Measurements from ENCODE around the gene SESN1. TPM values are rescaled to one million over a fixed set of nuclear protein-coding genes. Genes with fewer than 3 reads are reported as not detected.

The SESN1 gene
- total RNA-seq, 2 experiments from 2014 or later = 23.1 to 24.5 TPM

DNA sequence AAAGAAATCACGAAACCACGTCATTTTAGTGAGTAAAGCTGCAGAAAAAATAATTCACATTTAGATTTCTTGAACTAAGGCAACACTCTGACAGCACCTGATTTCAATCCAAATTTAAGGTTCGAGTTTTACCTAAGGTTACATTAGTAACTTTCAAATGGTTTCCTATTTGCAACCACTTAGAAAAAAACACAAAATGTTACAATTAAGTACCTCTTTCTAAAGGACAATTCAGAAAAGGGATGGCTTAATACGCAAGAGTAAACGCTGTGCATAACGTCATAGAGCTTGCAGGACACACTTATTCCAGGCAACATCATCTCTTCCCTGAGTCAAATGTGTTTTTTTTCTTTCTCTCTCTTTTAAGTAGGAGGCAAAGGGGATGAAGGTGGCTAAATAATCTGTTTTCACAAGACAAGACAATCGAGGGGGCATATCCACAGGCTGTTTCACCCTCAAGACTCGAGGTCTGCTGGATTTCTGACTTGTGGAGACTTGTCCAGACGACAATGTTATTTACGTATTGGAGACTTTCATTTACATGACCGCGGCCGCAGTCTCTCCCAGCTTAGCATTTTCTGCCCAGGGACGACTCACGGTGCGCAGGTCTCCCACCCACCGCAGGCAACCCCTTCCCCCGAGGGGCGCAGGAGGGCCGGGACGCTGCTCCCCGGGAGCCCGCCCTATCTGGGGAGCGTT lies 86.0 kb downstream of the SESN1 start:
- H3K9me3 Mint-ChIP-seq (ENCODE audit: insufficient read depth) = no peaks in the 10 kb centered on the region
- DNase-seq (peak; percentile 35), ATAC-seq (peak; percentile 12)
- peaks cover 46% of the 10 kb centered on the region for H3K4me1 Mint-ChIP-seq (ENCODE audit: low read depth)
- ChIA-PET POLR2A (interaction anchor here (0.6 to 1.7 kb wide), 6 partner anchors 28 to 106 kb away, joined by 3 to 6 read pairs (median 3); partner anchors contain the start of gene SESN1), CTCF (interaction anchor here (0.7 to 4.3 kb wide), 4 partner anchors 20 to 93 kb away, joined by 3 to 21 read pairs (median 3); no protein-coding TSS in a partner anchor)
- no peaks in the 10 kb centered on the region for H3K27me3 Mint-ChIP-seq (ENCODE audit: low read depth)
- peaks cover 11% of the 10 kb centered on the region for H3K36me3 Mint-ChIP-seq (ENCODE audit: low read depth)
- peak overlapping the region; percentile 91 for H3K27ac Mint-ChIP-seq
- H3K4me3 Mint-ChIP-seq = peak overlapping the region; percentile 90

GRCh38 chr6:109008054-109008453 lies 86.6 kb downstream of the SESN1 start:
- peak overlapping the region; percentile 10 for H3K27ac Mint-ChIP-seq
- H3K9me3 Mint-ChIP-seq (ENCODE audit: insufficient read depth) = no peaks in the 10 kb centered on the region
- CTCF ChIA-PET = interaction anchor here (1.0 to 4.3 kb wide), 2 partner anchors 61 to 64 kb away, joined by 3 to 21 read pairs; no protein-coding TSS in a partner anchor
- DNase-seq = no peak
- no peak for ATAC-seq
- H3K36me3 Mint-ChIP-seq (ENCODE audit: low read depth) = peaks cover 13% of the 10 kb centered on the region
- H3K4me3 Mint-ChIP-seq = peak overlapping the region; percentile 90
- H3K27me3 Mint-ChIP-seq (ENCODE audit: low read depth) = no peaks in the 10 kb centered on the region
- POLR2A ChIA-PET = interaction anchor here (1.0 to 1.4 kb wide), 2 partner anchors 28 to 85 kb away, joined by 3 to 4 read pairs; no protein-coding TSS in a partner anchor
- peaks cover 47% of the 10 kb centered on the region for H3K4me1 Mint-ChIP-seq (ENCODE audit: low read depth)

- no peak for ATAC-seq
- H3K4me1 Mint-ChIP-seq (ENCODE audit: low read depth) = peaks cover 49% of the 10 kb centered on the region
These were observed 87.1 kb downstream of the SESN1 start for GRCh38 chr6:109007521-109007920.

GRCh38 chr6:109006818-109007217 lies 87.8 kb downstream of the SESN1 start:
- DNase-seq (no peak), ATAC-seq (no peak)
- H3K27ac Mint-ChIP-seq = no peak overlapping the region
- no peaks in the 10 kb centered on the region for H3K9me3 Mint-ChIP-seq (ENCODE audit: insufficient read depth)
- H3K4me3 Mint-ChIP-seq = peak overlapping the region; percentile 90
- H3K4me1 Mint-ChIP-seq (ENCODE audit: low read depth) = peaks cover 53% of the 10 kb centered on the region
- ChIA-PET POLR2A (no interaction called here), CTCF (interaction anchor here (1.3 kb wide), 1 partner anchor 66 kb away, joined by 3 read pairs; no protein-coding TSS in a partner anchor)
- no peaks in the 10 kb centered on the region for H3K27me3 Mint-ChIP-seq (ENCODE audit: low read depth)
- H3K36me3 Mint-ChIP-seq (ENCODE audit: low read depth) = peaks cover 14% of the 10 kb centered on the region

More at GRCh38 chr6:109007521-109007920, 87.1 kb downstream of the SESN1 start:
- peak overlapping the region; percentile 90 for H3K4me3 Mint-ChIP-seq
- POLR2A ChIA-PET = no interaction called here
- no peak for DNase-seq
- CTCF ChIA-PET = interaction anchor here (1.0 to 4.3 kb wide), 2 partner anchors 61 to 65 kb away, joined by 3 to 21 read pairs; no protein-coding TSS in a partner anchor
- no peaks in the 10 kb centered on the region for H3K9me3 Mint-ChIP-seq (ENCODE audit: insufficient read depth)
- peaks cover 13% of the 10 kb centered on the region for H3K36me3 Mint-ChIP-seq (ENCODE audit: low read depth)
- no peak overlapping the region for H3K27ac Mint-ChIP-seq
- H3K27me3 Mint-ChIP-seq (ENCODE audit: low read depth) = no peaks in the 10 kb centered on the region

DNA sequence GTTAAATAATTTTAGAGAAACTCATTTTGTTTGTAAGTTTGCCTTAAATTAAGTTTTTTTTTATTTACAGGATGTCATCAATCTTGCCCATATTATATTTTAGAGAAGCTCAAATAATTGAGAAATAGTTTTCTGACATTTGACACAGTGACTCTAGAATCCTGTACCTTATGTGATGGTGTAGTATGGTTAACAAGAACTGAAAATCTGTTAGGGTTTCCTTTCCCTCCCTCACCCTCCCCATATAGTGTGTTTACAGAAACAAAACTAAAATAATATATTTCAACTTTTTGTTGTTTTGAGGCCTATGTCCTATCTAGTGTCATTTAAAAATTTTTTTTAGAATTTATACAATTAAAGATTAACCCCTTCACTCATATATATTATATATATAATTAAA lies 91.8 kb downstream of the SESN1 start:
- ChIA-PET POLR2A (no interaction called here), CTCF (no interaction called here)
- Mint-ChIP-seq H3K36me3 (ENCODE audit: low read depth) (peaks cover 36% of the 10 kb centered on the region), H3K27me3 (ENCODE audit: low read depth) (no peaks in the 10 kb centered on the region), H3K4me3 (no peak overlapping the region), H3K4me1 (ENCODE audit: low read depth) (peaks cover 37% of the 10 kb centered on the region), H3K9me3 (ENCODE audit: insufficient read depth) (no peaks in the 10 kb centered on the region), H3K27ac (no peak overlapping the region)
- DNase-seq = no peak
- no peak for ATAC-seq

GRCh38 chr6:109002051-109002697 lies 92.5 kb downstream of the SESN1 start:
- ATAC-seq (no peak), DNase-seq (no peak)
- H3K9me3 Mint-ChIP-seq (ENCODE audit: insufficient read depth) = no peaks in the 10 kb centered on the region
- peaks cover 40% of the 10 kb centered on the region for H3K36me3 Mint-ChIP-seq (ENCODE audit: low read depth)
- peaks cover 31% of the 10 kb centered on the region for H3K4me1 Mint-ChIP-seq (ENCODE audit: low read depth)
- H3K27me3 Mint-ChIP-seq (ENCODE audit: low read depth) = no peaks in the 10 kb centered on the region
- ChIA-PET POLR2A (no interaction called here), CTCF (no interaction called here)
- no peak overlapping the region for H3K27ac Mint-ChIP-seq
- no peak overlapping the region for H3K4me3 Mint-ChIP-seq

DNA sequence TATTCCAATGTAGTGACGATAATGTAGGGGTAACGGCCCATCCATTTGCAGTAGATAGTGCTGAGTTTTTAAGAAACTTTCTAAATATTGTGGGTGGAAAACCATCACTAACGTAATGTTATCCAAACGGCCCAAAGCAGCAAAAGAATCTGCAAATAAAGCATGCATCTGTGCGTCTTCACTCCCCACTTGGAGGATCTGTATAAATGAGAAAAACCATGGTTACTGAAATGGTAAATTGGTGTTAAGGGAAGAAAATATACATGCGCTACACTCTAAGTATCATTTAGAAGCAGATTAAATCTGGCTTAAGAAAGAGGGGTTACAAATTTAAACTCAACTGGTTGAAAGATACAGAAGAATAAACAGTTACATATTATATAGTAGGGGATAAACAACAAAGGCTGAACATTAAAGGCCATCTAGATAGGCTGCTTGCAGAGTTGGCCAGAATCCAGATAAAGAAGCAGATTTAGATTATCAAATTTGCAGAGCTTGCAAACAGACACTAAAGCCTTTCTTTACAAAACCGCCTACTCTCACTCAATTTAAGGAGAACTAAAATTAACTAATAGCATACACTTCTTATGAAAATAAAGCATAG lies 93.3 kb downstream of the SESN1 start:
- peaks cover 23% of the 10 kb centered on the region for H3K4me1 Mint-ChIP-seq (ENCODE audit: low read depth)
- H3K9me3 Mint-ChIP-seq (ENCODE audit: insufficient read depth) = no peaks in the 10 kb centered on the region
- H3K27ac Mint-ChIP-seq = no peak overlapping the region
- CTCF ChIA-PET = no interaction called here
- no peaks in the 10 kb centered on the region for H3K27me3 Mint-ChIP-seq (ENCODE audit: low read depth)
- no peak overlapping the region for H3K4me3 Mint-ChIP-seq
- no peak for DNase-seq
- ATAC-seq = no peak
- H3K36me3 Mint-ChIP-seq (ENCODE audit: low read depth) = peaks cover 39% of the 10 kb centered on the region
- POLR2A ChIA-PET = no interaction called here

DNA sequence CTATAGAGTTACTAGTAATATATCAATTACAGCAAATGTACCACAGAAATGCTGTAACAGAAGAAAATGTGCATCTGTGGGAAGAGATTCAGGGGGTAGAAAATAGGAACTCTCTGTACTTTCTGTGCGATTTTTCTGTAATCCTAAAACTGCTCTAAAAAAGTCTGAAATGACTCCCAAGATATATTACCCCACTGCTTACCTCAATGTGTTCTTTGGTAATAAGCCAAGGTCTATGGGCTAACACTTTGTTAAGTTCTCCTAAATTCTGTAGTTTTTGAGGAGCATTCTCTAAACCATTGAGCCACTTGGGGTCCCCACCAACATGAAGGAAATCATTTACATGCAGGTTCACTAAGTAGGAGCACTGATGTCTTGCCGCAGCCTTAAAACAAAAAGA lies 94.4 kb downstream of the SESN1 start:
- POLR2A ChIA-PET = no interaction called here
- CTCF ChIA-PET = no interaction called here
- peaks cover 46% of the 10 kb centered on the region for H3K36me3 Mint-ChIP-seq (ENCODE audit: low read depth)
- H3K4me1 Mint-ChIP-seq (ENCODE audit: low read depth) = peaks cover 17% of the 10 kb centered on the region
- no peak overlapping the region for H3K27ac Mint-ChIP-seq
- DNase-seq (no peak), ATAC-seq (no peak)
- H3K4me3 Mint-ChIP-seq = no peak overlapping the region
- H3K9me3 Mint-ChIP-seq (ENCODE audit: insufficient read depth) = no peaks in the 10 kb centered on the region
- H3K27me3 Mint-ChIP-seq (ENCODE audit: low read depth) = no peaks in the 10 kb centered on the region

DNA sequence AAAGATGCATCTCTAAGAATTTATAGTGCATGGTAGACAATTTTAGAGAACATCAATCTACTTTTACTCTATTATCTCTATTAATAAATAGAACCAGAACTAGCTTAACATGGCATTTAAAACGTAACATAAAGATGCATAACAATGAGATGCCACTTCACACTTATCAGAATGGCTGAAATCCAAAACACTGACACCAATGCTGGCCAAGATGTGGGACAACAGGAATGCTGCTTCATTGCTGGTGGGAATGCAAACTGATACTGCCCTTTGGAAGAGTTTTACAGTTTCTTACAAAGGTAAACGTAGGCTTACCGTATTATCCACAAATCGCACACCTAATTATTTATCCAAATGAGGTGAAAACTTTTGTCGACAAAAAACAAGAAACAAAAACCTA lies 95.2 kb downstream of the SESN1 start:
- POLR2A ChIA-PET = no interaction called here
- Mint-ChIP-seq H3K36me3 (ENCODE audit: low read depth) (peaks cover 43% of the 10 kb centered on the region), H3K9me3 (ENCODE audit: insufficient read depth) (no peaks in the 10 kb centered on the region), H3K4me3 (no peak overlapping the region), H3K27ac (no peak overlapping the region), H3K27me3 (ENCODE audit: low read depth) (no peaks in the 10 kb centered on the region), H3K4me1 (ENCODE audit: low read depth) (peaks cover 10% of the 10 kb centered on the region)
- DNase-seq (no peak), ATAC-seq (no peak)
- CTCF ChIA-PET = interaction anchor here (0.6 to 1.2 kb wide), 2 partner anchors 41 to 73 kb away, joined by 3 read pairs; no protein-coding TSS in a partner anchor

DNA sequence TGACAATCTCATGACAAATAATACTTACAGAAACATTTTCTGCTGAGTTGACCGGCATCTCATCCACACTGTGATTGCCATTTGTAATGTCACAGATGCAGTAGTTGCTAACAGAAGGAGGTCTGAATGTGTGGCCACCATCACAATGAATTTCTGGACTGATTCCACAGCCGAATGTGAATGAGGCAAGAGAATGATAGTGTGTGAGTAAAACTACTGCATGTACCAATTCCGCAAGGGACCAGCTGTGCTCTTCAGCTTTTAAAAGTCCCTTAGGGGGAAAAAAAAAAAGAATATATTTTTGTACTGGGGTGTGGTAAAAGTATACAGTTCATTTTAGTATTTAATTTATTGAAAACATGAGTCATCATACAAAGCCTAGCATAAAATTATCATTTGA lies 96.2 kb downstream of the SESN1 start:
- Mint-ChIP-seq H3K4me3 (no peak overlapping the region), H3K4me1 (ENCODE audit: low read depth) (peaks cover 7% of the 10 kb centered on the region), H3K27me3 (ENCODE audit: low read depth) (no peaks in the 10 kb centered on the region), H3K27ac (no peak overlapping the region), H3K9me3 (ENCODE audit: insufficient read depth) (no peaks in the 10 kb centered on the region), H3K36me3 (ENCODE audit: low read depth) (peaks cover 48% of the 10 kb centered on the region)
- ChIA-PET POLR2A (no interaction called here), CTCF (no interaction called here)
- no peak for DNase-seq
- no peak for ATAC-seq

GRCh38 chr6:108996208-108996607 lies 98.4 kb downstream of the SESN1 start:
- Mint-ChIP-seq H3K27me3 (ENCODE audit: low read depth) (no peaks in the 10 kb centered on the region), H3K4me3 (no peak overlapping the region), H3K36me3 (ENCODE audit: low read depth) (peaks cover 55% of the 10 kb centered on the region), H3K4me1 (ENCODE audit: low read depth) (no peaks in the 10 kb centered on the region), H3K27ac (no peak overlapping the region), H3K9me3 (ENCODE audit: insufficient read depth) (no peaks in the 10 kb centered on the region)
- POLR2A ChIA-PET = no interaction called here
- ATAC-seq = no peak
- CTCF ChIA-PET = interaction anchor here (0.8 to 2.1 kb wide), 3 partner anchors 9 to 77 kb away, joined by 3 to 7 read pairs (median 3); no protein-coding TSS in a partner anchor
- DNase-seq = no peak

- no peak for DNase-seq
- no peaks in the 10 kb centered on the region for H3K4me1 Mint-ChIP-seq (ENCODE audit: low read depth)
- POLR2A ChIA-PET = no interaction called here
- H3K4me3 Mint-ChIP-seq = no peak overlapping the region
- no peaks in the 10 kb centered on the region for H3K9me3 Mint-ChIP-seq (ENCODE audit: insufficient read depth)
- no peak for ATAC-seq
- H3K27ac Mint-ChIP-seq = no peak overlapping the region
- no peaks in the 10 kb centered on the region for H3K27me3 Mint-ChIP-seq (ENCODE audit: low read depth)
- peaks cover 60% of the 10 kb centered on the region for H3K36me3 Mint-ChIP-seq (ENCODE audit: low read depth)
- CTCF ChIA-PET = interaction anchor here (0.8 to 2.1 kb wide), 2 partner anchors 9 to 78 kb away, joined by 3 to 7 read pairs; no protein-coding TSS in a partner anchor
These were observed 99.3 kb downstream of the SESN1 start for GRCh38 chr6:108995296-108995695.
